ENCODE measurements around the gene SHB.

Gene SHB

DNA sequence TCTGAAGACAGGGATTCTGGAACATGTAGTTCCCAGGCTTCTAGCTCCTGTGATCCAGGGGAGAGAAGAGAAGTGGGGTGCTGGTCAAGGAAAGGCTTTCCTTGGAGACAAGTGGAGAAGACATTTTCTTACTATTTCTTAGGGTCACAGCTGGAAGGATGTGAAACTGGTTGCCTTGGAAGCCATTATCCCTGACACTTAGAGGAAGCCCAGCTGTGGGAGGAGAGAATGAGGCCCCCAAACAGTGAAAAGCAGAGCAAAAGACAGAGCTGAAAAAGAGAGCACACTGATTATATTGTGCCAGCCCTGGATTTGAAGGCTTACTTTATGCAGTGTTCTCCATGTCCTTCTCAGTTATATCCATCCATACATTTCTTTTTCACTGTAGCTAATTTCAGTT, 17.5 kb upstream of the SHB start:
- DNase-seq = no peak

GRCh38 chr9:38085308-38085707, 16.3 kb upstream of the SHB start:
- DNase-seq = no peak

- DNase-seq = peak; percentile 67
These were observed 15.5 kb upstream of the SHB start for GRCh38 chr9:38084556-38084880.

DNA sequence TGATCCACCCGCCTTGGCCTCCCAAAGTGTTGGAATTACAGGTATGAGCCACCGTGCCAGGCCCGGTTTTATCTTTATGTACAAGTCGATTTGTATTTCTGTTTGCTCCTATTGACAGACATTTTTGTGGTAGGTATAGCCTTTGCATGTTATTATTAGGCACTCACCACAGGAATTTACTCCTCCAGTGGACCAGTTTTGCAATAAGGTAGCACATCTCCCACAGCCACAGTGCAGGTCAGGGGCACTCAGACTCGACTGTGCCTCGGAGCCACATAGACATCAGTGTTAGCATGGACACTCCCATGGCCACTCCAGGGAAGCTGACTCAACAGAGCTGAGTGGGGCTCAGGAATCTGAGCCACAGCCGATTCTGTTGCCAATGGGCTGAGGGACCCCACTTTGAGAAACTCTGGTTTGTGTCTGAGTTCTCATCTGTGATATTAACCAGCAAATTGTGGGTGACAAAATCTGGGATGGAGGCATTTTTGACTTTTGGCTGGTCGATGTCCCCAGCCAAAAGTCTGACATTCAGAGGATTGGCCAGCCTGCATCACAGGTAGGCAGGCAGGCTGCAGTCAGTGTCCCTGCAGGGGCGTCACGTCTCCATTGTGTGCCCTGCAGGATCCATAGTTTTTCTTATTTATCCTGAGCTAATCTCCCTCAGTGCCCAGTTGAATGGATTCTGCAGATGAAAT, 15.0 kb upstream of the SHB start:
- no peak for DNase-seq

GRCh38 chr9:38082446-38083287, 13.6 kb upstream of the SHB start:
- no peak for DNase-seq

DNA sequence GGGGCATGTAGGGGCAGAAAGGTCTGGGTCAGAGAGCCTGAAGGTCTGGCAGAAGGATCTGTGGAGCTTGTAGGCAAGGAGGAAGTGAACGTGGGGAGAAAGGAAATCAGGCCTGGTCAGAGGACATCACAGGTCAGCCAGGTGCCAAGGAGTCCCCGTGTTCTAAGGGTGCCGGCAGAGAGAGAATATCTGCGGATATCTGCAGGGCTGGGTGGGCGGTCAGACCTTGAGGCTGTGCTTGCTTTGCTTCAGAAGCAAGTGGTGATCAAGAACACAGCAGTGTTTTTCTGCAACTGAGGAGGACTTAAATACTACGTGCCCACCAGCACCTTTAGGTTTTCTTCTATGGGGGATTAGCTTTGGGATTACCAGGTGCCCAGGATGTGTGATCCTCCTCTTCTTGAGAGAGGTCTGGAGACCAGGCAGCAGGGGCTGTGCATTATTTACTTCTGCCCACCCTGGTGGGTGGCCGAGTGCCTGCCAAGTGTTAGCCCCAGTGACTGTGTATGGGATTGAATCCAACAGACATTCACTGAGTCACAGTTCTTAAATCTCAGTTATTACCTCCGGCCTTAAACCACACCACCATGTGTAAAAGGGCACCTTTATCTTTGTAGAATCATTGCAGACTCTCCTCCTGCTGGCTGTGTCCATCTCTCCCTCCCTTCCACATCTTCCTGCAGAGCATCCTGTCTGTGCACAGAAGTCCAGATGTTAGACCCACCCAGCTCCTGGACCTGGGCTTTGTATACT, 12.5 kb upstream of the SHB start:
- no peak for DNase-seq

GRCh38 chr9:38079461-38080031, 10.5 kb upstream of the SHB start:
- DNase-seq = peak; percentile 17

GRCh38 chr9:38075272-38075671, 6.2 kb upstream of the SHB start:
- DNase-seq = no peak

DNA sequence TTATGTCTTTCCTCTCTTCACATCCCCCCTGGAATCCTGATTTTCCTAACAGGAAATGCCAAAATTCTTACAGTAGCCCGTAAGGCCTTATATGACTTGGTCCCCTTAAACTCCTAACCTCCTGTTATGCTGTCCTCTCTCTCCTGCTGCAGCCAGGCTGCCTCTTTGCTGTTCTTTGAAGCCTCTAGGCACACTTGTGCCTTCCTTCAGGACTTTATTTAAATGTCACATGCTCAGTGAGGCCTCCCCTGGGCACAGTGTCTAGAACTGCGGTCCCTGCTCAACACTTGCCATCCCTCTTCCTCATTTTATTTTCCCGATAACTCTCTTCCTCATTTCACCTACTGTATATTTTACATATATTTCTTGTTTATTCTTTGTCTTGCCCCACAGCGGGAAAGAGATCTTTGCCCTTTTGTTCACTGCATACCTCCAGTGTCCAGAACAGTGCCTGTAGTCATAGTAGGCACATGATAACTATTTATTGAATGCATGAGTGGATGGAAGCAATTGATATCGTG, 5.5 kb upstream of the SHB start:
- peak; percentile 51 for DNase-seq

DNA sequence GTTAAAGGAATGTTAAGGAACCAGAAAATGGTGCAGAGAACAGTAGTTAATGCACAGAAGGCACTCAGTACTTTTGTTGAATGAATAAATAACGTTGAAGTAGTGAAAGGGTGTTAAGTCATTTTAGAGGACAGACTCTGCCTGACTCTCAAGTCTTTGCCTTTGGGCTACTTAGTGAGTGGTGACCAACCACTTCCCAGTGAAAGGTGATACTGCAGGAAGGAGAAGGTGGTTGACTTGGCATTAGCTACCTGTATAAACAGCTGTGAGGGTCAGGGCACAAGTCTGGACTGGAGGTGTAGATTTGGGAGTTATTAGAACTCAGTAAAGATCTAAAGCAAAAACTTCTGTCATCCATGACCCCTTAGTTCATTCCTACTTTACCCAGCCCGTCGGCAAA, 4.9 kb upstream of the SHB start:
- no peak for DNase-seq

DNA sequence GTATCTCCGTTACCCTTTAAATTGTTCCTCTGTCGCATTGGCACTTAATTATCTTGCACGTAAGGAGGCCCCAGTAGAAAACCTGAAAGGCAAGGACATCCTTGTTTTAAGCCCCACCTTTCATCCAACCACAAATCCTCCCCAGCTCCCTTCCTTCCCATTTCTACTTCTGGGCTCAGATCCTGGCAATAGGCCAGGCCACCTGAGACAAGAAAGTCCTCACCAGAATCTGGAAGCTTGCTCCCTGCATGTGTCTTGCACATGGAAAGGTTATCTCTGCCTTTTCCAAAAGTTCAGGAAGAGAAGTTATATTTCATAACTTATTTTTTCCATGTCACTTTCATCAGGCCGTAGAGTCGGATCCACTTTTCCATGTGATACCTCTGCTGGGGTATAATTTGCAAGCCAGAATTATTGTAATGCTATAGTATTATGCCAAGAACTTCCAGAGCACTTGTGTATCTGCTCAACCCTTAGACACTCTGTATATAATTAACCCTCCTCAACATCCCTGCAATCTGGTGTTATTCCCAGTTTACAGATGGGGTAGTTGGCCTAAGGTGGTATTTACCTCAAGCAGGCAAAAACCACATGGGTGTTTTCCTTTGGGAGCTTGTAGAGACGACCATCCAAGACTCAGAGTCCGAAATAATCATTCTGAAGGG, 2.6 kb upstream of the SHB start:
- no peak for DNase-seq

GRCh38 chr9:38067859-38068681, 957 bp downstream of the SHB start:
- no peak for DNase-seq

GRCh38 chr9:38066914-38067858, 1.8 kb downstream of the SHB start:
- no peak for DNase-seq

- no peak for DNase-seq
These were observed 2.7 kb downstream of the SHB start for GRCh38 chr9:38066197-38066913.

- no peak for DNase-seq
These were observed 3.5 kb downstream of the SHB start for GRCh38 chr9:38065369-38066075.

DNA sequence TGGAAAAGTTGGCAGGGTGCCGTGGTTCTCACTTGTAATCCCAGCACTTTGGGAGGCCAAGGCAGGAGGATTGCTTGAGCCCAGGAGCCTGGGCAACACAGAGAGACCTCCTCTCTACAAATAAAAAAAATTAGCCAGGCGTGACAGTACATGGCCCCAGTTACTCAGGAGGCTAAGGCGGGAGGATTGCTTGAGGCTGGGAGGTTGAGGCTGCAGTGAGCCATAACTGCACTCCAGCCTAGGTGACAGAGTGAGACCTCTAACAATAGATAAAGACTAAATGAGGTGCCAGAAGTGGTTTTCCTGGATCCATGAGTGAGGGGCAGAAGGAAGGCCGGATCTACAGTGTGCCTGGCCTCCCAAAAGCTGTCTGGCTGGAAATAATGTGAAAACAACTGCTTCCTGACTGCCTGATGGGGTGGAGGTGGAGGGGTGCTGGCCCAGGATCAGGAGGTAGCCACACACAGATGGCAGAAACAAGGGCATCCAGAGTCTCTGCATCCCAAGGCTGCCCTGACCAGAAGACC, 4.1 kb downstream of the SHB start:
- no peak for DNase-seq

- no peak for DNase-seq
These were observed 5.7 kb downstream of the SHB start for GRCh38 chr9:38063363-38063707.

GRCh38 chr9:38062498-38063362, 6.3 kb downstream of the SHB start:
- DNase-seq = no peak
